ENCODE measurements around the gene PLXNA4.

DNA sequence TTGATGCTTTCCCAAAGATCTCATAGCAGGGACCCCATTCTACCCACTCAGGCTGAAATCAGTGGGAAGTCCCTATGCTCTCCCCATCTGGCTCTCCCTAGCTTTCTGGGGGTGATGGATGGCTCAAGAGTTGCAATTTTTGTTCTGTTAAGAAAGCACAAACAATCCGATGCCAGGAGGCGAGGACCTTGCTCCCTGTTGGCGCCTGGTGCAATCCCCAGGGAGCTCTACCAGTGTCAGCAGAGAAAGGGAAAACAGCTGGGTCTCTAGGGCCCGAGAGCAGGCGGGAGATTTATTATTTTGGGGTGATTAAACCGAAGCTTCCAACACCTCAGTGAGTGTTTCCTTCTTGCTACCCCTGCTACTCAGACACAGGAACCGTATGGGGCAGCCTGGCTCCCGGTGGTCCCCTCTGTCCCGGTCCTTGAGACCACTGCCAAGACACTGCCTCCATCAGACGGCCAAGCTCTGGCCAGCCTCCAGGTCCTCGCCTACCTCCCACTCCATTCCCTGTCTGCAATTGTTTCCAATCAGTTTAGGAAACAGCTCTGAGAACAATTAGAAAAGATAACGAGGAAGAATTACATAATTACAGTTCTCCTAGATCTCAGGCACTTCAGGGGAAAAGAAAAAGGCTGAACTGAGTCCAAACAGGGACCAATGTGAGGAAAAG, 147.9 kb downstream of the PLXNA4 start:
- TF ChIP-seq, protein P1, sequence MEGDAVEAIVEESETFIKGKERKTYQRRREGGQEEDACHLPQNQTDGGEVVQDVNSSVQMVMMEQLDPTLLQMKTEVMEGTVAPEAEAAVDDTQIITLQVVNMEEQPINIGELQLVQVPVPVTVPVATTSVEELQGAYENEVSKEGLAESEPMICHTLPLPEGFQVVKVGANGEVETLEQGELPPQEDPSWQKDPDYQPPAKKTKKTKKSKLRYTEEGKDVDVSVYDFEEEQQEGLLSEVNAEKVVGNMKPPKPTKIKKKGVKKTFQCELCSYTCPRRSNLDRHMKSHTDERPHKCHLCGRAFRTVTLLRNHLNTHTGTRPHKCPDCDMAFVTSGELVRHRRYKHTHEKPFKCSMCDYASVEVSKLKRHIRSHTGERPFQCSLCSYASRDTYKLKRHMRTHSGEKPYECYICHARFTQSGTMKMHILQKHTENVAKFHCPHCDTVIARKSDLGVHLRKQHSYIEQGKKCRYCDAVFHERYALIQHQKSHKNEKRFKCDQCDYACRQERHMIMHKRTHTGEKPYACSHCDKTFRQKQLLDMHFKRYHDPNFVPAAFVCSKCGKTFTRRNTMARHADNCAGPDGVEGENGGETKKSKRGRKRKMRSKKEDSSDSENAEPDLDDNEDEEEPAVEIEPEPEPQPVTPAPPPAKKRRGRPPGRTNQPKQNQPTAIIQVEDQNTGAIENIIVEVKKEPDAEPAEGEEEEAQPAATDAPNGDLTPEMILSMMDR (IDR thresholded peaks at IDR 0.05) = no peak
- no peak for TF ChIP-seq POLR2AphosphoS5 (IDR thresholded peaks at IDR 0.05; ENCODE audit: low read depth, low read length)

Measured in Panc1 (cell line).